CD4-positive, alpha-beta T cell treated with Interferon alpha-2 for 1 hour (primary cell): Measurements from ENCODE around the gene FYCO1.

ENCODE experiments used
- DNase-seq, 2 donors: peaks; one replicate each; pipeline ENCODE4 v3.0.0-alpha.2; 2020 to 2022

Gene FYCO1

GRCh38 chr3:45939341-45939771 lies 56.3 kb downstream of the FYCO1 start:
- no peak for DNase-seq

- peak; percentile 85 to 86 for DNase-seq
Observed at GRCh38 chr3:45938864-45939263, 56.8 kb downstream of the FYCO1 start.

GRCh38 chr3:45938043-45938435 lies 57.6 kb downstream of the FYCO1 start:
- DNase-seq = no peak

GRCh38 chr3:45937206-45938042 lies 58.2 kb downstream of the FYCO1 start:
- DNase-seq = no peak

- DNase-seq = no peak
Observed at GRCh38 chr3:45936261-45936660, 59.4 kb downstream of the FYCO1 start.

GRCh38 chr3:45933591-45933990 lies 62.0 kb downstream of the FYCO1 start:
- DNase-seq = no peak

- DNase-seq = peak in 1 of 2 donors; percentile 41
Observed at GRCh38 chr3:45932112-45932511, 63.5 kb downstream of the FYCO1 start.

GRCh38 chr3:45931496-45931895 lies 64.1 kb downstream of the FYCO1 start:
- DNase-seq = no peak

- peak; percentile 56 to 71 for DNase-seq
Observed at GRCh38 chr3:45929042-45929679, 66.5 kb downstream of the FYCO1 start.

- no peak for DNase-seq
Observed at GRCh38 chr3:45927881-45928280, 67.7 kb downstream of the FYCO1 start.

- DNase-seq = no peak
Observed at GRCh38 chr3:45923755-45924154, 71.9 kb downstream of the FYCO1 start.

GRCh38 chr3:45922950-45923590 lies 72.6 kb downstream of the FYCO1 start:
- DNase-seq = no peak

GRCh38 chr3:45922039-45922326 lies 73.6 kb downstream of the FYCO1 start:
- no peak for DNase-seq

GRCh38 chr3:45921158-45922038 lies 74.2 kb downstream of the FYCO1 start:
- no peak for DNase-seq

- no peak for DNase-seq
Observed at GRCh38 chr3:45917146-45917898, 78.3 kb downstream of the FYCO1 start.

- peak; percentile 52 to 71 for DNase-seq
Observed at GRCh38 chr3:45915518-45916231, 79.9 kb downstream of the FYCO1 start.

GRCh38 chr3:45915059-45915439 lies 80.6 kb downstream of the FYCO1 start:
- DNase-seq = no peak

- no peak for DNase-seq
Observed at GRCh38 chr3:45914362-45915058, 81.1 kb downstream of the FYCO1 start.

- DNase-seq = no peak
Observed at GRCh38 chr3:45912435-45912834, 83.2 kb downstream of the FYCO1 start.

- no peak for DNase-seq
Observed at GRCh38 chr3:45911511-45912226, 84.0 kb downstream of the FYCO1 start.
